ENCODE results near the gene OR52N4. TPM values are rescaled to one million over a fixed set of nuclear protein-coding genes. Genes with fewer than 3 reads are reported as not detected.

OR52N4 gene
- total RNA-seq: not detected in 2 replicates

GRCh38 chr11:5753943-5754342, at the start of gene OR52N4:
Gene OR52N4, plus strand, starts transcription at chr11:5754243. Its CDS starts 498 bp downstream, at chr11:5754741.

GRCh38 chr11:5736396-5736795, 17.6 kb upstream of the OR52N4 start, which contains the start of gene OR56B1:
Gene OR56B1, plus strand, starts transcription at chr11:5736448. Its CDS starts 69 bp downstream, at chr11:5736517.

GRCh38 chr11:5783255-5783654, 29.2 kb downstream of the OR52N4 start, which contains the start of gene OR52N5:
Gene OR52N5, minus strand, starts transcription at chr11:5783355. Its CDS starts 4,721 bp downstream, at chr11:5778634.

GRCh38 chr11:5791165-5791564, 37.1 kb downstream of the OR52N4 start, which contains the start of gene OR52N1:
Gene OR52N1, minus strand, starts transcription at chr11:5791265. Its CDS starts 2,449 bp downstream, at chr11:5788816.

Other genes with a start within 250 kb of the OR52N4 start
- not detected in 2 replicates for gene UBQLN3, start 244.3 kb upstream of the OR52N4 start, total RNA-seq
- gene UBQLNL, start 237.5 kb upstream of the OR52N4 start, total RNA-seq: not detected in 2 replicates
- 0.38 TPM in 1 of 2 replicates, not detected in the other for gene OR52H1, start 205.7 kb upstream of the OR52N4 start, total RNA-seq
- not detected in 2 replicates for gene OR52B6, start 173.4 kb upstream of the OR52N4 start, total RNA-seq
- gene TRIM6, start 157.6 kb upstream of the OR52N4 start, total RNA-seq: 1.3 and 2.1 TPM in 2 replicates
- 10.0 and 14.7 TPM in 2 replicates for gene TRIM34, start 129.2 kb upstream of the OR52N4 start, total RNA-seq
- gene TRIM5, start 69.2 kb upstream of the OR52N4 start, total RNA-seq: 48.6 and 116 TPM in 2 replicates
- 96.0 and 226 TPM in 2 replicates for gene TRIM22, start 64.5 kb upstream of the OR52N4 start, total RNA-seq
- not detected in 2 replicates for gene OR56B1, start 17.8 kb upstream of the OR52N4 start, total RNA-seq
- gene OR52N5, start 29.1 kb downstream of the OR52N4 start, total RNA-seq: not detected in 2 replicates
- gene OR52N1, start 37.0 kb downstream of the OR52N4 start, total RNA-seq: not detected in 2 replicates
- gene OR52N2, start 54.7 kb downstream of the OR52N4 start, total RNA-seq: not detected in 2 replicates
- not detected in 2 replicates for gene OR52E6, start 87.7 kb downstream of the OR52N4 start, total RNA-seq
- gene OR52E8, start 103.4 kb downstream of the OR52N4 start, total RNA-seq: not detected in 2 replicates
- gene OR52E4, start 126.4 kb downstream of the OR52N4 start, total RNA-seq: not detected in 2 replicates
- not detected in 2 replicates for gene OR52E5, start 139.0 kb downstream of the OR52N4 start, total RNA-seq
- gene OR56A3, start 188.0 kb downstream of the OR52N4 start, total RNA-seq: not detected in 2 replicates
- gene OR56A5, start 214.3 kb downstream of the OR52N4 start, total RNA-seq: not detected in 2 replicates
- gene OR52L1, start 232.7 kb downstream of the OR52N4 start, total RNA-seq: not detected in 2 replicates